Esophagus squamous epithelium (tissue), 5 donors: ENCODE data around the gene HAUS1. TPM values are rescaled to one million over a fixed set of nuclear protein-coding genes. Genes with fewer than 3 reads are reported as not detected.

Source experiments
- DNase-seq: peaks from one replicate; lab custom pipeline; 2025; lab: John Stamatoyannopoulos, UW
- H3K27ac ChIP-seq, 4 donors: fragments of 200-600 bp; sonication (generic); one replicate each; pipeline ENCODE4 v1.5.1; 2016 to 2019; ENCODE audit warnings: mild to moderate bottlenecking in 1 of 4
- H3K27me3 ChIP-seq, 4 donors: fragments of 200-600 bp; sonication (generic); 1 replicate in 3 of 4; 2 replicates in 1 of 4; pipeline versions ENCODE4 v1.5.1 to v1.6.0; 2017 to 2021; ENCODE audit warnings: antibody characterized with exemption in 1 of 4
- H3K36me3 ChIP-seq, 3 donors: fragments of 200-600 bp; sonication (generic); one replicate each; pipeline ENCODE4 v1.5.1; 2016 to 2019
- H3K4me1 ChIP-seq, 3 donors: fragments of 200-600 bp; sonication (generic); one replicate each; pipeline ENCODE4 v1.5.1; 2017 to 2019
- H3K4me3 ChIP-seq, 4 donors: fragments of 200-600 bp; sonication (generic); 1 replicate in 3 of 4; 2 replicates in 1 of 4; pipeline ENCODE4 v1.5.1; 2016 to 2019; ENCODE audit warnings: mild to moderate bottlenecking in 2 of 4, moderate library complexity in 1 of 4
- H3K9me3 ChIP-seq, 3 donors: fragments of 200-600 bp; sonication (generic); one replicate each; pipeline ENCODE4 v1.5.1; 2016 to 2019
- POLR2A ChIP-seq, 4 donors: fragments of 450-650 bp; IDR thresholded peaks; one replicate each; pipeline ENCODE4 v1.6.1; 2017; ENCODE audit warnings: antibody characterized with exemption in 4 of 4, mild to moderate bottlenecking in 4 of 4, moderate library complexity in 3 of 4
- WGBS, 2 donors: methylation state at CpG; one replicate each; pipeline ENCODE4 v1.1.5; 2018; 5-methylcytosine and 5-hydroxymethylcytosine counted together
- intact Hi-C: fragments of 100-400 bp; cut with DNase I; formaldehyde crosslinking; loops from one replicate; pipeline ENCODE4 v1.15.0; 2022
- total RNA-seq, 4 donors: library from RNA; depleted of rRNA; stranded (reverse); fragments of >200 nt; gene quantifications; one replicate each; pipeline ENCODE4 v1.1.0, GENCODE V29; 2016
- TF ChIP-seq, protein P1 (sequence below), 6 experiments: fragments of 450-650 bp in 4 of 6; fragments of 200-600 bp in 2 of 6; sonication (generic) in 2 of 6; IDR thresholded peaks; one replicate each; pipeline ENCODE4 v1.5.1; 2016 to 2019; ENCODE audit warnings: antibody characterized with exemption in 6 of 6, mild to moderate bottlenecking in 4 of 6, moderate library complexity in 4 of 6
- donor health status: DM: yes; HTN: yes; CAD: no.

HAUS1 gene
- total RNA-seq, 4 donors from 2014 or later = 21.1 to 57.3 (median 26.7) TPM

- intact Hi-C loops = no loop called here
- no peak overlapping the region for H3K27ac ChIP-seq
- H3K27me3 ChIP-seq = no peaks in the 10 kb centered on the region
- no peak for TF ChIP-seq POLR2A (IDR thresholded peaks at IDR 0.05)
- TF ChIP-seq, protein P1, sequence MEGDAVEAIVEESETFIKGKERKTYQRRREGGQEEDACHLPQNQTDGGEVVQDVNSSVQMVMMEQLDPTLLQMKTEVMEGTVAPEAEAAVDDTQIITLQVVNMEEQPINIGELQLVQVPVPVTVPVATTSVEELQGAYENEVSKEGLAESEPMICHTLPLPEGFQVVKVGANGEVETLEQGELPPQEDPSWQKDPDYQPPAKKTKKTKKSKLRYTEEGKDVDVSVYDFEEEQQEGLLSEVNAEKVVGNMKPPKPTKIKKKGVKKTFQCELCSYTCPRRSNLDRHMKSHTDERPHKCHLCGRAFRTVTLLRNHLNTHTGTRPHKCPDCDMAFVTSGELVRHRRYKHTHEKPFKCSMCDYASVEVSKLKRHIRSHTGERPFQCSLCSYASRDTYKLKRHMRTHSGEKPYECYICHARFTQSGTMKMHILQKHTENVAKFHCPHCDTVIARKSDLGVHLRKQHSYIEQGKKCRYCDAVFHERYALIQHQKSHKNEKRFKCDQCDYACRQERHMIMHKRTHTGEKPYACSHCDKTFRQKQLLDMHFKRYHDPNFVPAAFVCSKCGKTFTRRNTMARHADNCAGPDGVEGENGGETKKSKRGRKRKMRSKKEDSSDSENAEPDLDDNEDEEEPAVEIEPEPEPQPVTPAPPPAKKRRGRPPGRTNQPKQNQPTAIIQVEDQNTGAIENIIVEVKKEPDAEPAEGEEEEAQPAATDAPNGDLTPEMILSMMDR (IDR thresholded peaks at IDR 0.05) = no peak
- H3K36me3 ChIP-seq = no peaks in the 10 kb centered on the region
- no peak for DNase-seq
- no peak overlapping the region for H3K4me3 ChIP-seq
- H3K9me3 ChIP-seq = no peaks in the 10 kb centered on the region
- H3K4me1 ChIP-seq = no peaks in the 10 kb centered on the region
- 94 to 96% methylated on average over 4 of the region's 4 CpGs for WGBS, 2 donors
These were observed 36.0 kb downstream of the HAUS1 start for GRCh38 chr18:46140173-46140572.

- intact Hi-C loops = no loop called here
- no peaks in the 10 kb centered on the region for H3K4me1 ChIP-seq
- no peak for DNase-seq
These were observed 37.0 kb downstream of the HAUS1 start for GRCh38 chr18:46141199-46141598.

DNA sequence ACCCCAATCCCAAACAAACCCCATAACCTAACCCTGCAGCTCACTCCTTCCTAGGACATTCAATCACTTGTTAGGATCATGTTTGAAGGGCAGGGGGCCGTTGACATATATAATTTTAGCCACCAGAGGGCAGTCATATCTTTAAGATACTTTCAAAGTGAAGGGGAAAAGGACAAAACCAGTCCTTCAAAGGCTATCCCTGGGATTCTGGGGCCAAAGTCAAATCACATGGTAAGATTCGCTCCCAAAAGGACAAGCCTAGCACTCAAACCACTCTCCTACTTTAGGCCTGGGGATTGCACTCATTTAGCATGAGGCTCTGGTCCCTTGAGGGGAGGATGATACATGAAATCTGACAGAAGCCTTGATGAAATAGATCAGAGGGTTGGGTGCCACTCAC, 44.6 kb downstream of the HAUS1 start:
- H3K9me3 ChIP-seq = no peaks in the 10 kb centered on the region
- TF ChIP-seq POLR2A (IDR thresholded peaks at IDR 0.05) = no peak
- TF ChIP-seq, protein P1 (IDR thresholded peaks at IDR 0.05) = peak; percentile 61 to 77 (median 66)
- no peak for DNase-seq
- H3K36me3 ChIP-seq = no peaks in the 10 kb centered on the region
- H3K27ac ChIP-seq = no peak overlapping the region
- no peaks in the 10 kb centered on the region for H3K27me3 ChIP-seq
- peaks cover 3 to 19% (median 11%) of the 10 kb centered on the region in 3 donors for H3K4me1 ChIP-seq
- WGBS, 2 donors = 0% methylated on average over 2 of the region's 2 CpGs
- intact Hi-C loops = no loop called here
- no peak overlapping the region for H3K4me3 ChIP-seq

More at GRCh38 chr18:46141199-46141598, 37.0 kb downstream of the HAUS1 start:
- no peaks in the 10 kb centered on the region for H3K36me3 ChIP-seq
- TF ChIP-seq, protein P1 (IDR thresholded peaks at IDR 0.05) = no peak
- TF ChIP-seq POLR2A (IDR thresholded peaks at IDR 0.05) = no peak
- H3K9me3 ChIP-seq = no peaks in the 10 kb centered on the region
- no peak overlapping the region for H3K27ac ChIP-seq
- 85 to 90% methylated on average over 4 of the region's 4 CpGs for WGBS, 2 donors
- H3K4me3 ChIP-seq = no peak overlapping the region
- no peaks in the 10 kb centered on the region for H3K27me3 ChIP-seq

DNA sequence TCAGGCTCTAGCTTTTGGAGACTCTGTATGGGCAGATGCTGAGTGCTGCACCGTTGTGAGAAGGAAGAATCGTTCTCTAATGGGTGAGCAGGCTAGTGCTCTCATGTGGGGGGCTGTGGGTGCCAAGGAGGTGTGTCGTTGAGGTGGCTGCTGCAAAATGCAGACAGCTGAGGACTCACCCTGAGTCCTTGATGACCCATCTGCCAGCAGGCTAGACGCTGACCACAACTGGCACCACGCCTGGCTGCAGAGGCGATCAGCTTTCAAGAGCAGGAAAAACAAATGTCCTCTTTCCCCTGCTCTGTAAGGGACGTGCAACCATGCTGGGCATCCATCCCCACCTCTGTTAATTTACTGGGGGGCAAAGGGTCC, 48.2 kb downstream of the HAUS1 start:
- Histone ChIP-seq H3K4me3 (no peak overlapping the region), H3K27ac (peak overlapping the region in 2 of 4 donors; percentile 6 to 51), H3K4me1 (peaks cover 3 to 27% (median 11%) of the 10 kb centered on the region in 3 donors), H3K9me3 (no peaks in the 10 kb centered on the region), H3K36me3 (no peaks in the 10 kb centered on the region), H3K27me3 (no peaks in the 10 kb centered on the region)
- no peak for DNase-seq
- TF ChIP-seq, protein P1 (IDR thresholded peaks at IDR 0.05) = no peak
- TF ChIP-seq POLR2A (IDR thresholded peaks at IDR 0.05) = no peak
- intact Hi-C loops = loop anchor here (5.0 kb wide), 1 partner anchor 505 kb away; the partner anchor contains the start of gene LOXHD1
- WGBS, 2 donors = 43 to 46% methylated on average over 5 to 7 of the region's 7 CpGs

DNA sequence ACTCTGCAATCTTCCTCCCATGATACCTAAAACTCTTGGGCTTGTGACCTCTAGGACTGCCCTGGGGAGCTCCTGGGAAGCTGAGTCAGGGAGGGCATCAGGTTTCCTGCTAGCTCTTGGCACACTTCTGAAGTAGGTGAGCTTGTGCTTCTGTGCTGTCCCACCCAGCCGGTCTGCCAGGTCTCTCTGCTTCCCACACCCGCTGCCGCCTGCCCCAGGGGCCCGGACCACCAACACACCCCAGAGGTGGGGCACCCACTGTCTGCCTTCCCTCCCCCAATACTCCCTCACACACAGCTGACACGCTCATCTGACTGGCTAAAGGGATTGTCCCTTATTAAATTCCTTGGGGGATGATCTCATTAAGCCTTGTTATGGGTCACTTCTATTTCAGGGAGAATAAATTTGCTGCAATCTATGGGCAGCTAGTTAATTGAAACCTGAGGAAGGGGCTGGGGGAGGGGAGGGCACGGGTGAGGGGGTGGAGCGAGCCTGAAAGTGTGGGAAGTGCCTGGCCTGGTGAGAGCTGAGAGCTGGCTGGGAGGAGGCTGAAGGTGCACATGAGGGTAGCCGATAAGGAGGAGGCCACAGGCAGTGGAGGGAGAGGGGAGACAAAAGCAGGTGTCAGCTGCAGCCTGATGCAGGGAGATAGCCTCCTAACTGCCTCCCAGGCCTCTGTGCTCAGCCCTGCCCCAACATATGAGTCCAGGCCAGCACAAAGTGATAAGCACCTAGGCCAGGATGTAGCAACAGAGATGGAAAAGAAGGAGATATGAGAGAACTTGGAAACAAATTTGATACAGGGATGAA, 48.8 kb downstream of the HAUS1 start:
- no peaks in the 10 kb centered on the region for H3K9me3 ChIP-seq
- H3K27ac ChIP-seq = peak overlapping the region in 2 of 4 donors; percentile 33 to 66
- H3K4me1 ChIP-seq = peaks cover 3 to 28% (median 11%) of the 10 kb centered on the region in 3 donors
- H3K4me3 ChIP-seq = no peak overlapping the region
- WGBS, 2 donors = 42 to 55% methylated on average over 2 to 6 of the region's 8 CpGs
- no peaks in the 10 kb centered on the region for H3K36me3 ChIP-seq
- TF ChIP-seq, protein P1 (IDR thresholded peaks at IDR 0.05) = no peak
- no peak for TF ChIP-seq POLR2A (IDR thresholded peaks at IDR 0.05)
- DNase-seq = no peak
- intact Hi-C loops = loop anchor here (5.0 kb wide), 1 partner anchor 504 kb away; the partner anchor contains the start of gene LOXHD1
- H3K27me3 ChIP-seq = no peaks in the 10 kb centered on the region
